ENCODE measurements around the gene SBK2. TPM values are rescaled to one million over a fixed set of nuclear protein-coding genes. Genes with fewer than 3 reads are reported as not detected.

SBK2 gene
- total and polyA plus RNA-seq, 12 donors: 0.39 to 14.1 (median 2.0) TPM

GRCh38 chr19:55491546-55492360 lies 45.2 kb downstream of the SBK2 start:
- Histone ChIP-seq H3K27ac (peak overlapping the region in 4 of 10 donors; percentile 31 to 96 (median 52)), H3K4me1 (peaks cover 17 to 55% (median 27%) of the 10 kb centered on the region in 9 donors), H3K9me3 (no peaks in the 10 kb centered on the region), H3K4me3 (no peak overlapping the region), H3K27me3 (peaks cover 0 to 25% (median 4%) of the 10 kb centered on the region in 7 donors), H3K36me3 (peaks cover 0 to 9% (median 0%) of the 10 kb centered on the region in 9 donors)
- 77 to 78% methylated on average over 24 of the region's 24 CpGs for WGBS, 2 donors
- DNase-seq (no peak), ATAC-seq (no peak)
- intact Hi-C loops (cut with DNase I): no loop called here
- TF ChIP-seq CTCF (IDR thresholded peaks at IDR 0.05): no peak

GRCh38 chr19:55490478-55491432 lies 46.2 kb downstream of the SBK2 start:
- no peaks in the 10 kb centered on the region for H3K36me3 ChIP-seq
- intact Hi-C loops (cut with DNase I): no loop called here
- 81 to 82% methylated on average over 49 to 52 of the region's 52 CpGs for WGBS, 2 donors
- ATAC-seq: no peak
- peaks cover 0 to 25% (median 4%) of the 10 kb centered on the region in 7 donors for H3K27me3 ChIP-seq
- TF ChIP-seq CTCF (IDR thresholded peaks at IDR 0.05): no peak
- H3K4me1 ChIP-seq: peaks cover 21 to 63% (median 37%) of the 10 kb centered on the region in 9 donors
- H3K4me3 ChIP-seq: no peak overlapping the region
- DNase-seq: no peak
- no peaks in the 10 kb centered on the region for H3K9me3 ChIP-seq
- peak overlapping the region in 4 of 10 donors; percentile 31 to 61 (median 48) for H3K27ac ChIP-seq

- 74 to 75% methylated on average over 18 to 21 of the region's 21 CpGs for WGBS, 2 donors
- Histone ChIP-seq H3K4me3 (no peak overlapping the region), H3K36me3 (no peaks in the 10 kb centered on the region), H3K27ac (peak overlapping the region in 4 of 10 donors; percentile 28 to 86 (median 55)), H3K27me3 (peaks cover 0 to 25% (median 4%) of the 10 kb centered on the region in 7 donors), H3K9me3 (no peaks in the 10 kb centered on the region), H3K4me1 (peaks cover 26 to 64% (median 45%) of the 10 kb centered on the region in 9 donors)
- ATAC-seq (no peak), DNase-seq (no peak)
- intact Hi-C loops (cut with DNase I): no loop called here
- TF ChIP-seq CTCF (IDR thresholded peaks at IDR 0.05): no peak
These were observed 47.0 kb downstream of the SBK2 start for GRCh38 chr19:55489711-55490477.
